GM12878 (cell line): ENCODE data around the gene CARS2. TPM values are rescaled to one million over a fixed set of nuclear protein-coding genes. Genes with fewer than 3 reads are reported as not detected.
"Not testable (repeated sequence)": the region's sequence is repeated elsewhere in the genome, so short reads cannot be mapped to it uniquely, and the experiment has no call there.

Source experiments
- ATAC-seq: fragments of 200-7000 bp; cut with Tn5 transposase; 3 replicates; pipeline ENCODE4 v1.9.1; 2020; ENCODE audit warnings: mild to moderate bottlenecking, moderate library complexity
- BruUV-seq: library from RNA; stranded (reverse); fragments of 400-500 nt; replicated peaks from 2 replicates; lab custom pipeline; 2021; lab: Mats Ljungman, UMichigan
- CTCF ChIA-PET: fragments of 300-600 bp; sonication (Branson Sonifier 250); formaldehyde crosslinking; extraction: SDS; loops from one replicate; lab custom pipeline; 2021; ENCODE audit warnings: inconsistent platforms; lab: Yijun Ruan, JAX
- POLR2A ChIA-PET: fragments of 350-600 bp; formaldehyde crosslinking; extraction: SDS; loops from one replicate; lab custom pipeline; 2021; ENCODE audit warnings: inconsistent platforms; lab: Charles Lee
- RAD21 ChIA-PET: fragments of 300-600 bp; sonication (Branson Sonifier 250); formaldehyde crosslinking; loops from one replicate; lab custom pipeline; 2023; ENCODE audit warnings: antibody characterized with exemption; ENCODE audit not compliant: unreplicated experiment; lab: Charles Lee
- SMC1A ChIA-PET: fragments of 300-600 bp; sonication (Branson Sonifier 250); formaldehyde crosslinking; loops from one replicate; lab custom pipeline; 2023; ENCODE audit not compliant: unreplicated experiment, uncharacterized antibody; lab: Charles Lee
- DNase-seq: peaks from one replicate; pipeline ENCODE4 v3.0.0-alpha.2; 2011; ENCODE audit warnings: low read depth, low spot score
- FAIRE-seq: peaks from 3 replicates; lab custom pipeline; 2011; peaks lifted over from hg19 to GRCh38; lab: Jason Lieb, UNC
- H2AFZ ChIP-seq: 2 replicates; pipeline ENCODE4 v1.6.0; 2011; ENCODE audit warnings: low read depth, low read length, control low read depth; ENCODE audit not compliant: control insufficient read depth
- H3K27ac ChIP-seq: 2 replicates; pipeline ENCODE4 v1.5.1; 2011; ENCODE audit warnings: control low read depth; ENCODE audit not compliant: control insufficient read depth, insufficient read depth
- H3K27me3 ChIP-seq, 2 experiments: replicated peaks in 1 of 2; 2 replicates each; pipeline versions ENCODE4 v1.6.0 to v1.6.1; 2011; ENCODE audit warnings: low read length in 1 of 2; ENCODE audit not compliant: control insufficient read depth in 2 of 2, insufficient read depth in 2 of 2
- H3K36me3 ChIP-seq, 2 experiments: 2 replicates each; pipeline ENCODE4 v1.5.1; 2011; ENCODE audit warnings: low read length in 1 of 2; ENCODE audit not compliant: control insufficient read depth in 2 of 2, insufficient read depth in 2 of 2
- H3K4me1 ChIP-seq: 2 replicates; pipeline ENCODE4 v1.6.1; 2011; ENCODE audit warnings: mild to moderate bottlenecking, low read length, moderate library complexity, mixed read lengths; ENCODE audit not compliant: control insufficient read depth, insufficient read depth
- H3K4me2 ChIP-seq: 2 replicates; pipeline ENCODE4 v1.6.0; 2011; ENCODE audit warnings: control low read depth; ENCODE audit not compliant: control insufficient read depth, insufficient read depth
- H3K4me3 ChIP-seq: fragments of 200-600 bp; sonication (generic); 2 replicates; pipeline ENCODE4 v1.5.1; 2016
- H3K79me2 ChIP-seq: 2 replicates; pipeline ENCODE4 v1.6.0; 2011; ENCODE audit warnings: low read length; ENCODE audit not compliant: control insufficient read depth, insufficient read depth
- H3K9ac ChIP-seq: 2 replicates; pipeline ENCODE4 v1.8.0; 2011; ENCODE audit warnings: low read length, control low read depth, mixed read lengths; ENCODE audit not compliant: control insufficient read depth, insufficient read depth
- H3K9me3 ChIP-seq: replicated peaks from 3 replicates; pipeline ENCODE4 v1.5.1; 2011; ENCODE audit warnings: mild to moderate bottlenecking, low read length; ENCODE audit not compliant: control insufficient read depth, insufficient read depth
- H4K20me1 ChIP-seq: 2 replicates; pipeline ENCODE4 v1.6.0; 2011; ENCODE audit not compliant: control insufficient read depth, insufficient read depth
- NFIC ChIP-seq: IDR thresholded peaks from 2 replicates; pipeline ENCODE4 v1.6.1; 2012; ENCODE audit warnings: low read depth, mild to moderate bottlenecking, inconsistent platforms, low read length, moderate library complexity
- WGBS: methylation state at CpG from one replicate; pipeline ENCODE4 v1.1.6; 2016; ENCODE audit warnings: low lambda C conversion rate; ENCODE audit not compliant: insufficient replicate concordance, insufficient coverage; ENCODE audit errors: missing lambda C conversion rate; 5-methylcytosine and 5-hydroxymethylcytosine counted together
- in situ Hi-C: fragments of 300-500 bp; cut with MboI; formaldehyde crosslinking; loops from 9 replicates; pipeline ENCODE4 v1.14.3; 2018; ENCODE audit warnings: mixed read lengths
- intact Hi-C: fragments of 100-400 bp; cut with micrococcal nuclease; formaldehyde crosslinking; loops from one replicate; pipeline ENCODE4 v1.14.2; 2022; ENCODE audit not compliant: unreplicated experiment
- polyA plus RNA-seq, 11 experiments: library from polyadenylated mRNA; depleted of rRNA in 4 of 11; unstranded in 6 of 11; stranded (reverse) in 5 of 11; fragments of >200 nt; fragmentation: Nextera tagmentation in 4 of 11; fragmentation: Illumina TruSeq in 1 of 11; extraction: Ambion mirVana in 4 of 11; extraction: Trizol in 1 of 11; gene quantifications; 1 replicate in 1 of 11; 2 replicates in 10 of 11; pipeline versions ENCODE4 v1.2.1 to v1.2.3, GENCODE V29; 2011 to 2016; ENCODE audit warnings: inconsistent platforms in 2 of 11, missing spikeins in 2 of 11, low read depth in 1 of 11
- total RNA-seq, 4 experiments: library from RNA; depleted of rRNA in 3 of 4; stranded (reverse); fragments of >200 nt in 3 of 4; fragmentation: Illumina TruSeq in 1 of 4; extraction: Trizol in 1 of 4; gene quantifications; 2 replicates each; pipeline versions ENCODE4 v1.2.1 to v1.2.3, GENCODE V29; 2013 to 2021
- TF ChIP-seq, protein P1 (sequence below): fragments of 450-650 bp; conservative IDR thresholded peaks from 2 replicates; pipeline ENCODE4 v1.6.1; 2017; ENCODE audit warnings: mild to moderate bottlenecking, moderate library complexity

Gene CARS2
- total and polyA plus RNA-seq, 10 of the 15 experiments (the other 5 are each of a cell fraction or from before 2014, with no cell fraction given): 4.2 to 101 (median 61.5) TPM

GRCh38 chr13:110701061-110701460, 4.9 kb downstream of the CARS2 start:
- ATAC-seq, H3K9ac ChIP-seq, DNase-seq, H3K4me3 ChIP-seq, H4K20me1 ChIP-seq, H3K27me3 ChIP-seq, H3K4me2 ChIP-seq, in situ Hi-C loops, intact Hi-C loops, H3K9me3 ChIP-seq, H2AFZ ChIP-seq, FAIRE-seq, POLR2A ChIA-PET, RAD21 ChIA-PET, BruUV-seq, H3K27ac ChIP-seq: not testable (repeated sequence)
- CTCF ChIA-PET: interaction anchor here (0.7 to 1.1 kb wide), 2 partner anchors 41 to 84 kb away, joined by 3 read pairs; no protein-coding TSS in a partner anchor
- SMC1A ChIA-PET: interaction anchor here (0.6 to 1.6 kb wide), 2 partner anchors 14 to 39 kb away, joined by 4 to 5 read pairs; no protein-coding TSS in a partner anchor
- H3K4me1 ChIP-seq: peaks cover 14% of the 10 kb centered on the region
- peaks cover 25% of the 10 kb centered on the region for H3K79me2 ChIP-seq
- 100% methylated on average over 7 of the region's 7 CpGs for WGBS
- H3K36me3 ChIP-seq: peaks cover 9 to 31% of the 10 kb centered on the region in 2 experiments

DNA sequence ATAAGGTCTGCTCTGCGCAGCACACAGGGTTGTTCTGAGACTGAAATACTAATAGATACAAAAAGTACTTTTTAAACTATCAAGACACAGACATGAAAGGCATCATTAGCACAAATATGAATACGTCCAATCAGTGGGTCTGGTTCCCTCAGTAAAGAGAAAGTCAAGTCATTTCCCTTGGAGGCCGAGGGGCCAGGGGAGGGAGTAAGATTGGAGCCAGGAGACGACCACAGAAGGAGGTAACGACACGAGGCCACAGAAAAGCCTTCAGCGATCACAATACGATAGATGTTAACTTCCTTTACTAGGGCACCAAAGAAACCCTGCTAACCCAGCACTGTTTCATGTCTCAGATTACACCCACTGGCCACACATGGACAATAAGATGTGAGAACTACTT, 5.3 kb downstream of the CARS2 start:
- intact Hi-C loops (no loop called here), in situ Hi-C loops (no loop called here)
- no peaks in the 10 kb centered on the region for H3K27me3 ChIP-seq
- no peak for ATAC-seq
- no peak overlapping the region for H3K9ac ChIP-seq
- ChIA-PET RAD21 (no interaction called here), POLR2A (no interaction called here), CTCF (no interaction called here), SMC1A (no interaction called here)
- no TSS peak for BruUV-seq
- no peak for DNase-seq
- no peaks in the 10 kb centered on the region for H3K9me3 ChIP-seq
- no peak overlapping the region for H3K4me3 ChIP-seq
- no peak overlapping the region for H3K27ac ChIP-seq
- no peak overlapping the region for H2AFZ ChIP-seq
- 74% methylated on average over 8 of the region's 8 CpGs for WGBS
- H4K20me1 ChIP-seq: no peaks in the 10 kb centered on the region
- peaks cover 24% of the 10 kb centered on the region for H3K79me2 ChIP-seq
- H3K36me3 ChIP-seq: peaks cover 9 to 31% of the 10 kb centered on the region in 2 experiments
- TF ChIP-seq NFIC: no peak
- TF ChIP-seq, protein P1, sequence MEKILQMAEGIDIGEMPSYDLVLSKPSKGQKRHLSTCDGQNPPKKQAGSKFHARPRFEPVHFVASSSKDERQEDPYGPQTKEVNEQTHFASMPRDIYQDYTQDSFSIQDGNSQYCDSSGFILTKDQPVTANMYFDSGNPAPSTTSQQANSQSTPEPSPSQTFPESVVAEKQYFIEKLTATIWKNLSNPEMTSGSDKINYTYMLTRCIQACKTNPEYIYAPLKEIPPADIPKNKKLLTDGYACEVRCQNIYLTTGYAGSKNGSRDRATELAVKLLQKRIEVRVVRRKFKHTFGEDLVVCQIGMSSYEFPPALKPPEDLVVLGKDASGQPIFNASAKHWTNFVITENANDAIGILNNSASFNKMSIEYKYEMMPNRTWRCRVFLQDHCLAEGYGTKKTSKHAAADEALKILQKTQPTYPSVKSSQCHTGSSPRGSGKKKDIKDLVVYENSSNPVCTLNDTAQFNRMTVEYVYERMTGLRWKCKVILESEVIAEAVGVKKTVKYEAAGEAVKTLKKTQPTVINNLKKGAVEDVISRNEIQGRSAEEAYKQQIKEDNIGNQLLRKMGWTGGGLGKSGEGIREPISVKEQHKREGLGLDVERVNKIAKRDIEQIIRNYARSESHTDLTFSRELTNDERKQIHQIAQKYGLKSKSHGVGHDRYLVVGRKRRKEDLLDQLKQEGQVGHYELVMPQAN: no peak
- H3K4me1 ChIP-seq: peaks cover 14% of the 10 kb centered on the region
- H3K4me2 ChIP-seq: no peak overlapping the region
- no peak for FAIRE-seq
